OCI-M1 (cell line): ENCODE results near the gene PLEKHA3.
A peak's percentile ranks its signal among the peaks of the same experiment; 100 is the strongest.
"Not testable (repeated sequence)": the region's sequence is repeated elsewhere in the genome, so short reads cannot be mapped to it uniquely, and the experiment has no call there.

Experiments
- DNase-seq: peaks from one replicate; lab custom pipeline; 2025; lab: John Stamatoyannopoulos, UW

The PLEKHA3 gene

DNA sequence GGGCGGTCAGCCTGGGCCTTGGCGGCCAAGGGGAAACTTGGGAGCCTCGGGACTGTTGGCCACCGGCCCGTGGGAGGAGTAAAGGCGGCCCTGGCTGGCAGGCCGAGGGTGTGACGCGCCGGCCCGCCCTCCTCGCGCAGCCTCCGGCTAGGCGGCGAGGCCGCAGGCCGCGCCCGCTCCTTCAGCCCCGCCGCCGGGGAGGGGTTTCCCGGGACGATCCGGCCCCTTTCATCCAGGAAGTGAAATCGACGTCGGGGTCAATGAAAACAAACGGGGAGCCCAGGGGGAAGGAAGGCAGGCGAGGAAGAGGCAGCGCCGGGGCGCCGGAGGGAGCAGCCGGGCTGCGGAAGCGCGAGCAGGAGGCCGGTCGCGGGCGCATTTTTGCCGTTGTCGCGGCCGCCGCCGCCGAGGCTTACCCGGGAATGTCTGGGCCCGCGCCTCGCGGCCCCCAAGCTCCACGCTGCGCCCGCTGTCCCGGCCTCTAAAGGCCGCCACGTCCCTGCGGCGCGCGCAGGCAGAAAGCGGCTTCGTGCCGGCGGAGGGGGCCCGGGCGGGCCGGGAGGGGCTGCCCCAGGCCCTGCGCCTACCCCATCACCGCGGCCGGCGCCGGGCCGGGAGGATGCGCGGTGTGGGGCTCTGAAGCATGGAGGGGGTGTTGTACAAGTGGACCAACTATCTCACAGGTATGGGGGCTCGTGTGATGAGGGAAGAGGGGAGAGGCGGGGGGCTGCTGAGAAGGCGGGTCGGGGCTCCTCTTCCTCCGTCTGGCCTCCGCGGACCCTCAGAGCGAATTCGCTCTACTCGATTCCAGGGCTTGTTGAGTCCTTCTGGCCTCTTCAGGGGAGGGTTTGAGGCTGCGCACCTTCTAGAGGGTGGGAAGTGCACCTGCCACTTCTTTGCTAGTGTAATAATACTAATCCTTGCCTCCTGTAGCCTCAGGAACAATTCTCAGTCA is at the start of gene PLEKHA3:
TSS of gene PLEKHA3 (plus strand) at position 231 of the 955 bp plus-strand sequence. CDS start at position 644, 413 bp downstream.
- peak; percentile 95 for DNase-seq

DNA sequence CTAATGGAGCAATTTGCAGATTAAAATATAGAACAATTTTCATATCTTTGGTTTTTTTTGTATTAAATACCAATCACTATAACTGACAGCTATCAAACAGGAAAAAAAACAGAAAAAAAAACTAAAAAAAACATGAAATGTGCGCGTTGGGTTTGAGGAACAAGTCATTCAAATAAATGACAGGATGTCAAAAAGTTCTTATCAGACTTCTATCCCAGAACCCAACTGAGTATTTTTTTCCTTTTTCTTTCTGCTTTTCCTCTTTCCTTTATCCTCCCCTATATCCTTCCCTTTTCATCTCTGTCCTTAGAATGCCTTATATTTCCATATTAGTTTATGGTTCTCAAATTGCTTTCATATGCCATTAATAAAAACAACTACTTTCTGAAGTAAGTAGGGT is 43.6 kb upstream of the PLEKHA3 start:
- DNase-seq = no peak

DNA sequence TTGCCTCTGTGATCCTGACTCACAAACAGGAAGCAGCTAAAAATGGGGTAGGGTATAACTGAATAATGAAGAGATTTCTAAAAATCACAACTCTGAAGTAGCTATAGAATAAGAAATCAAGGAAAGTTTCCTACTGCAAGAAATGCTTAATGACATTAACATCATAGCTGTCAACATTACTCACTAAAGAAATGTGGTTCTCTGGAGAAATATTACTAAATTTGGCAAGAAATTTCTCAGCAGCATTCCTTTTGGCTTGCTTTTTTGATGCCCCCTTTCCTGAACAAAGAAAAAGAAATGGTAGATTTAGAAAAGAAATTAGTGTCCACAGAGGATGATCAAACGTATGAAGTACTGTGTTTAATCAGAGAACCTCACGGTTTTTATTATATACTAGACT is 38.8 kb upstream of the PLEKHA3 start:
- no peak for DNase-seq

DNA sequence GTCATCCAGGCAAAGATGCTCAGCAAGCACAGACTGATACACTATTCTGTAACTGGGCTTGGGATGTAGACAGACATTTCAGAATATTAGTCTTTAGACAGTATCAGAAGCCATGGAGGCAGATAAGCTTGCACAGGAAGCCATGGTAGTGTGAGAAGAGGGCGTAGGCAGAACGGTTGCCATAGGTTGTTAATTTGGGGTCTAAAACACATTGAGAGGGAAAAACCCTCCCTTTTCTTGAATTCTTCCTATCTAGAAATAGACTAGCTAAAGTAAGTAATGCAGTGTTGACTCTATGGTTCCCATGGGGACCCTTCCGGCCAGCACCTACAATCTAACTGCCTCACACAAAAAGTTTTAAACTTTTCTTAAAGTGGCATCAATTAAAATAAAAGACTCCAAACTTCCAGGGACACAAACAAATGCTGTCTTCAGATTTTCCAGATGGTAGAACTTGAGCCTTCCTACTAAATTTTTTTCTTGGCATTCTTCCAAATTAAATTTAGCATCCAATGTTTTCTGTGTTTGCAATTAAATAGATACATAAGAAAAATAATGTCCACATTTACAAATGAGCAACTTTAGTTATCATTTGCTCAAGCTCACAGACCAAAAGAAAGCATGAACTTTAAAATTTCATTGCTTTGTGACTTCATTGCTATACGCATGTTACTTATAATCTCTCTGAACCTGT is 31.1 kb upstream of the PLEKHA3 start:
- no peak for DNase-seq

DNA sequence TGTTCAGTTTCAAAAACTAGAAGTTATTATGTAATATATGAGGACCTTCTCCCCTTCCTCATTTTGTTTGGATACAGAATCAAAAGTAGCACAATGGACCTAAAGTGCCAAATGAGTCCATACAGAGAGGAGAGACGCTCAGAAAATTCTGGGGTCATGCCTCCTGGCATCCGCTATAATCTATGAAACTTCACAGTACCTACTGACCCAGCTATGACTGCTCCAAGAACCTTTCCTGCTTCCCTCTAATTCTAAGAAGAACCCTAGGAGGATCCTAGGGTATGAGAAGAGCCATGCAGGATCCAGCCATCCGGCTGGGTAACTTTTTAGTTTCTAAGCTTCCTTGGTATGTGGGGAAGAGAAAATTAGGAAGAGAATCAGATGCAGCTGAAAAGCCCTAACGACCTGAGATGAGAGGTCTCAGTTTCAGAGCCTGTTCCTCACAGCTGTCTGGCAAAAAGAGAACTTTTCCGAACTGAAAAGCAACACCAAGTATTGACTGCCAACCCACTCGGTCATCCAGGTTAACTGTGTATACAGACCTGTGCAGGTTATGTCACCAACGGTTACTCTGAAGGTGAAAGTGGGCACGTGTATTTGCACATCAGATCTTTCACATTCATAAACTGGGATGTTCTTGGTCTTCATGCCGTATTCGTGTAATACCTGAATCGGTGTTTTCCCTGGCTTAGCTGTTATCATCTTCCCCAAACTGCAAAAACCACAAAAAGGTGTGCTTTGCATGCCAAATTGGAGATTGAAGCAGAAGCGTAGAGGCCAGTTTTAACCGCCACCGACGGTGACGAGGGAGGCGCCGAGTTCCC is 30.3 kb upstream of the PLEKHA3 start:
- peak; percentile 44 for DNase-seq

DNA sequence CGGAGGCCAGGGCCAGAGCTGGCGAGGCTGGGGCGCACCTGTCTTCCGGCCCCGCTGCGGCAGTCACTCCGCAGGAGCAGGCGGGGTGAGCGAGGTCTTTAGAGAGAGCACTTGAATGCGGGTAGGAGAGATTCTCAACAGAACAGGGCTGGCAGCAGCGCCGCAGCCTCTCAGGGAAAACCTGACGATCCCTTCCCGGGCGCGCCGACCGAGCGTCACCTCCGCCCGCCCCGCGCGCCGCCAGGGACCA is 29.8 kb upstream of the PLEKHA3 start:
- no peak for DNase-seq

DNA sequence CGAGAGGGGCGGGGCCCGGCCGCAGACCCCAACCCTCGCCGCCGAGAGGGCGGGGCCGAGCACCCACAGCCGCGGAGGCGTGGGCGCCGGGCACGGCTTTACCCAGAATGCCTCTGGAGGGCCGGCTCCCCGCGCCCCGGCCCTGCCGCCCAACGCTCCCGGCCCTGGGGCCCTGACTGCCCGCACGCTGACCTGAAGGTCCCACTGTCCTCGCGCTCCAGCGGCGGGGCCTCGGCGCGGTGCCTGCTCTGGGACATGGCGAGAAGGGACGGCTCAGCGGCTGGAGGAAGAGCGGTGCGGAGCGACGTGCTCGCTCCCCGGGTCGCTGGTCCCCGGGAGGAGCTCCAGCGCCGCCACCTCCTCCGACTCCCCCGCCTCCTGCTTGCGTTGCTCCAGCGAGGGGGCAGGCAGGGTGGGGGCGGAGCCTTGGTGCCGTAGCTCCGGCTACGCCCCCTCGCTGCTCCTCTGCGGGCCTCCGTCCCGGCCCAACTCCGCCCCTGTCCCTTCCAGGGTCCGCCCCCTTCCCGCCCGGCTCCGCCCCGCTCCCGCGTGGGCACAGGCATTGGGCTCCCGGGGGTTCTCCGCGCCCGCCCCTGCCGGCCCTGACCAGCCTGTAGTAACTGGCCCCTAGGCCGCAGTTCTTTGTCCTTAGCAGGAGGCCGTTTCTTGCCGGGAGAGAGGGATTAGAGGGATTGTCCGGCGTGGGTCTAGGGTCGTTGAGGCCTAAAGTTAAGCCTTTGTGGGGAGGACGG is 29.3 kb upstream of the PLEKHA3 start, which contains the start of the genes PJVK and PRKRA:
TSS of gene PJVK (plus strand) at position 605 of the 752 bp plus-strand sequence. CDS start 2,032 bp downstream, outside the sequence.
TSS of gene PRKRA (minus strand) at position 402 of the 752 bp plus-strand sequence. CDS start at position 257, 145 bp downstream.
- peak; percentile 97 for DNase-seq

DNA sequence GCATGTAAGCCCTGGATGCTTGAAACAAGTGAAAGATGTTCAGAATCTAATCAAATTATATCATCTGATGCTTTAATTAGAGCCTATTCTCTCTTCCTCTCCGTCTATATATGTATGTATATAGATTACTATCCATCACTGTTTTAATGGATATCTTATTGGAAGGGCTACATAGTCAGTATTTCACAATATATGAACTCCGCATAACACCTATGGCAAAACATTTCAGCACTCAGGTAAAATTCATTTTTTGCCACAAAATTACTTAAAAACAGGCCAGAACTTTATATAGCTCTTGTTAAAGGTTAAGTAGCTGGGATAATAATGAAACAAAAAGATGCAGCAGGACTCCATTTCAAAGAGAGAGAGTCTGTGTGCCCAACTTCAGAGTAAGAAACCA is 27.9 kb upstream of the PLEKHA3 start:
- DNase-seq = no peak

DNA sequence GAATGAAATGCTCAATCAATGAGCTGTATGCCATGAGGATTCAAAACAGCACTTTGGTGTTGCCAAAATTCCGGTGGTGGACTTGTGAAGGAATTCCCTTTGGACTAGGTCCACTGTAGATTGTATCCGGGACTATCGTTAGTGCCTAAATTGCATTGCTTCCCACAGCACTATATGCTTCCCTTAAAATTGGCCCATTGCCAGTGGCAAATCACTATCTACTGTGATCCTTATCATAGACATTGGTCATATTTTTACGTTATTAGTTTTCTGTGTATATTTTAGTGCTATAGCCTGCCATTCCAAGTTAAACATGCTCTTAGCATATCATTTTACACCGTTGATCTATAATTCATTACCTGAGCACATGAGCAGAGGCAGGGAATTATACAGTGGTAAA is 27.4 kb upstream of the PLEKHA3 start:
- no peak for DNase-seq

DNA sequence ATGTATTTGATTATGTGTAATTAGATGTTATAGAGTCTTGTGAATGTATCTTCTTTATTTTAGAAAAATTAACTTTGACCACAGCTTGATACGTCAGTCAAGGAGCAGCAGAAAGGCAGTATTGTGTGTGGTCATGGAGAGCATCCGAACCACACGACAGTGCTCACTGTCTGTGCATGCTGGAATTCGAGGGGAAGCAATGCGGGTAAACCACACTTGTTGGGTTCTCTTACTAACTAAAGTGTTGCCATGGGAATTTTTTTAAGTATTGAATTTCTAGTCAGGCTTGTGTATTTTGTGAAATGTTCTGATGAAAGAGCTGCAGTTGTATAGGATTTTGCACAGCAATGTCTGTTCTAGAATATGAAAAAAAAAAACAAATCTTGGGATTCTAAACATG is 24.3 kb upstream of the PLEKHA3 start:
- no peak for DNase-seq

DNA sequence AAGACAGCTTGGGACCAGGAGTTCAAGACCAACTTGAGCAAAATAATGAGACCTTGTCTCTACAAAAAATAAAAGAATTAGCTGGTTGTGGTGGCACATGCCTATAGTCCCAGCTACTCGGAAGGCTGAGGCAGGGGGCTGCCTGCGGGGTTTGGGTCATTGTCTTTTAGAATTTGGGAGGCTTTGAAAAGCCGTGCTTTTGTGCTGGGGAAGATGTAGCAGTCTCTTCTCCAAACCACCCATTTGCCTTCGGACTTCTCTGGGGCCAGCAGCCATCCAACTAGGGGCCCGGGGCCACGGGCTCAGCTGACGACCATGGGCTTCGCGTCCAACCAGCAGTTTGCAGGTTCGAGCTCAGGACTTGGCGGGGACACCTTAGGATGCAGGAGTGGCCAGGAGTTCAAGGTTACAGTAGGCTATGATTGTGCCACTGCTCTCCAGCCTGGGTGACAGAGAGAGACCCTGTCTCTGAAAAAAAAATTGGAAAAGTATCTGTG is 22.8 kb upstream of the PLEKHA3 start:
- no peak for DNase-seq

DNA sequence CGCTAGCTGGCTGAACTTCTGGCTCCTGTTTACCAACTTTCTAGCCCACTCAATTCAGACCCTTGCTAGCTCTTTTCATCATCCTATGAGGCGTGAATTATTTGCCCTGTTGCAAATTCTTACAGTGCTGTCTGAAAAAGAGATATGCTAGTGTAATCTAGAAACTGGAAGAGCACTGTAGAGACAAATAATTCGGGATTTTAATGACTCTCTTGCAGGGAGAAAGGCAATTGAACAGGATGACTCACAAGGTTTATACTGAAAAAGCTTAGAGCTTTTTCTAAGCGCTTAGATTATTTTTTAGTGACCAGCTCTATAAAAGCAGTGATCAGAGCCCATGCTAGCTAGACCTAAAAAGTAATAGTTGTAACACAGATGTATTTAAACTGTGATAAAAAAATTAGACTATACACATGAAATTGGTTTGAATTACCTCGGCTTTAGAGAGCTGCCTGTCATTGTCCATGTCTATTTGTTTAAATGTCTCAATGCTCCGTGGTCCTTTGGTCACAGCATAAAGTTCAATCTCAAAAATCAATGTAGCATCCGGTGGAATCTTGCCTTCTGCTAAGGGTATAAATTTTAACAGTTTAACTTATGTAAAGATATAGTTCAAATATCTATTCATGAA is 10.9 kb upstream of the PLEKHA3 start:
- DNase-seq = no peak

DNA sequence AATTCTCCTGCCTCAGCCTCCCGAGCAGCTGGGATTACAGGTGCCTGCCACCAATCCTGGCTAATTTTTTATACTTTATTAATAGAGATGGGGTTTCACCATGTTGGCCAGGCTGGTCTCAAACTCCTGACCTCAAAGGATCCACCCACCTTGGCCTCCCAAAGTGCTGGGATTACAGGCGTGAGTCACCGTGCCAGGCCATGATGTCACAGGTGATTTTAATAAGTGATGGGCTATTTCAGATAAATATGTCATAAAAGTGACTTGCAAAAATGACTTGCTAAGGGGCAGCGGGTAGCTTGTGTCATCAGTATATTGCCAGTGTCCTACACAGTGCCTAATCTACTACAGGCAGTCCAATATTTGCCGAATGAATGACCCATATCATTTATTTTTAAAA is 8.9 kb upstream of the PLEKHA3 start:
- DNase-seq = not testable (repeated sequence)

DNA sequence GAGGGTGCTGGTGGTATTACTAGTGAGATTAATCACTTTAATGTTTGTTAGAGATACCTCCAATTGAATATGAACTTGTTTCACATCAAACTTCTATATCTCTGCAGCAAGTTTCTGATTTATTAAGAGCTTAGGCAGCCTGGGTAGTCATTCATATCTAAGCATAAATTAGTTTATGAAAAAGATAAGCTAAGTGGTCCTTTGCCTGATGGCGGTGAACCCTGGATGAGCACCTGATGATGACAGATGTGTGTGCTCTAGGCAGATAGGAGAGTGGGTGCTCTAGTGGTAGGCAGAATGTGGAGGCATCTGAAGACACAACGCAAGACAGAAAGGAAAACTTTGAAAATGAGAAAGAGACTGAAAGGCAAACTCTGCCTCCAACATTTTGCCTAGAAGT is 6.9 kb upstream of the PLEKHA3 start:
- no peak for DNase-seq

DNA sequence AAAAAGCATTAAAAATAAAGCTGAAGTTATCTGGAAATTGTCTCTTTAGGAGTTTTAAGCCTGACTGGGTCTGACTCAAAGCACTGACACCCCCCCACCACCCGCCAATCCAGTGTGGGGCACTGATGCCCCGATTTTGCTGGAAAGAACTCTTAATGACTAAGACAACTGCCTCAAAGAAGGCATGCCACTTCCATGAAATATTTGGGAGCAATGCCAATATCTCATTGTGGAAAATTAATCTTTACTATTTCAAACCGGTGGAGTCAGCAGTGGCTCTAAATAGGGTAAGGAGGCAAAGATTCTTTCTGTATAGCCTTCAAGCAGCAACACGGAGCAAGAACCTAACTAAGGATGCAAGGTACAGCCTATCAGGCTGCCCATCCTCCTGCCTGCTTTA is 6.3 kb upstream of the PLEKHA3 start:
- no peak for DNase-seq

DNA sequence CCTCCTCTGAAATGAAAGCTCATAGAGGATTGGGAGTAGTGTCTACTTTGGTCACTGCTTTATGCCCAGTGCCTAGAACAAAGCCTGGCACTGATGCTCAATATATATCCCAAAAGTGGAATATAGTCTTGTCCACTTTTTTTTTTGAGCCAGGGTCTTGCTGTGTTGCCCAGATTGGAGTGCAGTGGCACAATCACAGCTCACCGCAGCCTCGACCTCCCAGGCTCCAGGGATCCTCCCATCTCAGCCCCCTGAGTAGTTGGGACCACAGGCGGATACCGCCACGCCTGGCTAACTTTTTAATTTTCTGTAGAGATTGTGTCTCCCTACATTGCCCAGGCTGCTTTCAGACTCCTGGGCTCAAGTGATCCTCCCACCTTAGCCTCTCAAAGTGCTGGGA is 5.7 kb upstream of the PLEKHA3 start:
- no peak for DNase-seq

DNA sequence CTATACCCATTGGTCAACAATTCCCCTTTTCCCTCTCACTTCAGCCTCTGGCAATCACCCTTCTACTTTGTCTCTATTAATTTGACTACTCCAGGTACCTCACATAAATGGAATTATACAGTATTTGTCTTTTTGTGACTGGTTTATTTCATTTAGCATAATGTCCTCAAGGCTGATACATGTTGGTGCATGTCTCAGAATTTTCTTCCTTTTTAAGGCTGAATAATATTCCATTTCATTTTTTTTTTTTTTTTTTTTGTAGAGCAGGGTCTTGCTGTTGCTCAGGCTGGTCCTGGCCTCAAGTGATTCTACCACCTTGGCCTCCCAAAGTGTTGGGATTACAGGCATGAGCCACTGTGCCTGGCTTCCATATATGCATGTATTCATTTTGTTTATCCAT is 3.8 kb upstream of the PLEKHA3 start:
- no peak for DNase-seq

DNA sequence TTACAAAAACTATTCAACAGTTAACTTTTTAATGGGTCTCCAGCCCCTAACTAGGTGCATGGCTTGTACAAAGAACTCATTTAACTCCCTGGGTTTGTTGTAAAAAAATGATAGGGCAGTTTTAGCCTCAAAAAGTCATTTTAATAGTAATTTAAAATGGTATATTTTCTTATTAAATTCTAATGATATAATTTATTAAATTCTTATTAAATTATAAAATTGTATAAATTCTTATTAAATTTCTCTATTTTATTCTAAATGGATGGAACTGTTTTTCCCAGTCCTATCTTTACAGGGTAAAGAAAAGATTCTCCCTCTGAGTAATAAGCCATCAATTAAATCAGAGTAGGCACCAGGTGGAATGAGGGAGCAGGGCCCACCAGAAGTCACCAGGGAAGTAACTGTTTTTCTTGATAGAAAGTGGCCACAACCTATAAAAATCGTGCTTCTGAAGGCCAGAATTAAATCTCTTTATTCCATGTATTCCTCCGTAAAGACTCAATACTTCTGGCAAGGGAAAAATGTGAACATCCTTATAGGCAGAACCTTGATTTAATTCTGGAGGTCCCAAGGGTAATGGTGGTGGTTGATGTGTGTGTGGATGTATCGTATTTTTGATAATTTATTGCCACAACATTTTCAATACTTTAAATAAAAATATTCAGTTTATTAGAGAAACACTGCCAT is 2.7 kb upstream of the PLEKHA3 start:
- DNase-seq = no peak

DNA sequence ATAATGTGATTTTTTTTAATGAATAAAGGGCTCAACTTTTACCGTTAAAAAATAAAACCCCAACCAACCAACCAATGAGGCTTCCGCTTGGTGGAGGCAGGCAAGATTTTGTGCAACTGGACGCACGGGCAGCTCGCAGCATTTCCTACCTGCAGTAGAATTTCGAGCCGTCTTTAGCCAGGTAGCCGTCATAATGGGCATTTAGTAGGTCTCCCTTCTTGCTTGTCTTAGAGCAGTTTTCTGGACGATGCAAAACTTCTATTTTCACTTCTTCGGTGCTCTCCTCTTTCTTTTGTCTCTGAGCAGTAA is 2.2 kb upstream of the PLEKHA3 start:
- no peak for DNase-seq

DNA sequence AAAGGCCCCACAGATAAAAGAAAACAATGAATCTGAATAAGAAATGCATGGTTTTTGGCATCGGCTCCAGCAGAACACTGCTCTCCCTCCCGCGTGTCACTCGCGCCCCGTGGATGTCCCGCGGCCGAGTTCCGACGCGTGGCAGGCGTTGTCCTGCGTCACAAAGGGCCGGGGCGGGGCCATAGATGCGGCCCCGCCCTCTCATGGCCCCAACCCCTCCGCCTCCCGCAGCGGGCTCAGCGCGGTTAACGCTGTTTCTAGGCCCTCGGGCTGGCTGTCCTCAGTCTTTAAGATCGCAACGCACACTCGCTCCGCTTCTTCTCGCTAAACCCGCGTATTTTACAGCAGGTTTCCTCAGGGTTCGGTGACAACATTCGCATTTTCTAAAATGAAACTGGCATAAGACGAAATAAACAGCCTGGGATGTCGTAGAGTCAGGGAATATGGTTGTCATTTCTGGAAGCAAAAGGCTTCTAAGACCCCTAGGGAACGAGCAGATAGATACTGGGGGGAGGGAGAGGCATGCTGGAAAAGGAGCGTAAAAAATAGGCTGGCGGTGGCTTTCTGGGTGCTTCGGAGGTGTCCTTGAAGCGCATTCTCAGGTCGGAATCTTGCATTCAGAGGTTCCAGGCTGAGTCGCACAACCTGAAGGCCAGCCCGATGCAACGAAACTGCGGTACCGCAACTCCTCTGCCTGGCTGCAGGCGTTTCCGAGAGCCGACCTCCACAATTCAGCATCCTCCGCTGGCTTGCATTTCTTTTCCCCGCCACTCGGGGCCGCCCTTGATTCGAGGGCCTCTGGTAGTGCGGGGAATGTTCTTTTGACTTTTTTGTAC is 1.6 kb upstream of the PLEKHA3 start, which contains the start of gene FKBP7:
TSS of gene FKBP7 (minus strand) at position 162 of the 836 bp plus-strand sequence. CDS start at position 61, 101 bp downstream.
- DNase-seq = peak; percentile 92
